NCI-H128 (cell line): ENCODE data around the gene C4orf50.

Source experiments
- DNase-seq: peaks from one replicate; lab custom pipeline; 2025; ENCODE audit not compliant: unreplicated experiment; lab: John Stamatoyannopoulos, UW

The C4orf50 gene

DNA sequence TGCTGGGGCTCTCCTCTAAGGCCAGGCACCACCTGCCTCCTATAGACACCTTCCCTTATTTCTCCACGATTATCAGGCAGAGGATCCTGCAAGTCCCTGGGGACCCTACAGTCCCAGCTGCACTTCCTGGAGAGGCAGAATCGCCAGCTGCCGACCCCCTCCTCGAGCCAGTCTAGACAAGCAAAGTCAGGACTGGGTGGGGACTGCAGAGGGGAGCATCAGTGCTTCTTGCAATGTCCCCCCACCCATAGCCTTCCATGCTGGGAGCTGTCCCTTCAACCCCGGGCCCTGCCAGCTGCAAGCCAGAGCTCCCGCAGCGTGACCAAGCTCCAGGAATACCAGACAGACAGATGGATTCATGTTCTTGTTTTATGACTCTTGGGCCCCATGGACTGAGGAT, 124.0 kb downstream of the C4orf50 start:
- DNase-seq: no peak

DNA sequence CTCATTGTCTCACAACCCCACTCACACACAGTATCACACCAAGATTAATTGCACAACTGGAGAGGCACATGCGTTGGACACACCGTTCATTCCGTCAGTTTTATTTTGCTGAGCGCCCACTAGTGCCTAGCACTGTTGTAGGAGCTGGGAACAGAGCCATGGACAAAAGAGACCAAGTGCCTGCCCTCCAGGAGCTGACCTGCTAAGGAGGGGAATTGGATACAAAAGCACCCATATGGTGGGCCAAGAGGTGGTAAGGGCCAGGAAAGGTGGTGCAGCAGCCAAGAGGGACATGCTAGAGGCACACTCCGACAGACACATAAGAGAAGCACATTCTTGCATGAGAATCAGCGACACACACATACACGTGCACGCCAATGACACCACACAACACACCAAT, 124.6 kb downstream of the C4orf50 start:
- DNase-seq: no peak

DNA sequence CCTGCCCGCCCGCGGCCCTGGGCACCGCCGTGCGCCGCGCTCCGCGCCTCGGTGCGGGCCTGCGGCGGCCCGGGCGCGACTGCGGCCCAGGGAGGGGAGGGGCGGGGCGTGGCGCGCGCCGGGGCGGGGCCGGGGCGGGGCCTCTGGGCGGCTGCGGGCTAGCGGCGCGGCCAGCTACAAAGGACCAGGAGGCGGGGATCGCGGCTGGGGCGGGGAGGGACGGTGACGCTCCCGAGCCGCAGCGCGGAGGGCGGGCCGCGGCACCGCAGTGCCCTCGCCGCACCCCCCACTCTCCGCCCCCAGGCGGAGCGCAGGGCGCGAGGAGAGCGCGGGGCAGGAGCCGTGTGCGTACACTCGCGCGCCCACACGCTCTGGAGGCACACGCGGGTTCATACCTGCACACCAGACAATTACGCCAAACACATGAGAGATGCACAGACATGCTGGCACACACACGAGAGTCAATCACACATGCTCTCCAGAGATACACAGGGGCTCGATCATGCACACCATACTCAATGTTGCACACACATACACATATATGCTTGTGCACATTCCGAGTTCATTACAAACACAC, 125.1 kb downstream of the C4orf50 start, which contains the start of gene CRMP1:
TSS of gene CRMP1 (minus strand) at position 83 of the 577 bp plus-strand sequence. CDS start 117 bp downstream, outside the sequence.
- peak; percentile 11 for DNase-seq

DNA sequence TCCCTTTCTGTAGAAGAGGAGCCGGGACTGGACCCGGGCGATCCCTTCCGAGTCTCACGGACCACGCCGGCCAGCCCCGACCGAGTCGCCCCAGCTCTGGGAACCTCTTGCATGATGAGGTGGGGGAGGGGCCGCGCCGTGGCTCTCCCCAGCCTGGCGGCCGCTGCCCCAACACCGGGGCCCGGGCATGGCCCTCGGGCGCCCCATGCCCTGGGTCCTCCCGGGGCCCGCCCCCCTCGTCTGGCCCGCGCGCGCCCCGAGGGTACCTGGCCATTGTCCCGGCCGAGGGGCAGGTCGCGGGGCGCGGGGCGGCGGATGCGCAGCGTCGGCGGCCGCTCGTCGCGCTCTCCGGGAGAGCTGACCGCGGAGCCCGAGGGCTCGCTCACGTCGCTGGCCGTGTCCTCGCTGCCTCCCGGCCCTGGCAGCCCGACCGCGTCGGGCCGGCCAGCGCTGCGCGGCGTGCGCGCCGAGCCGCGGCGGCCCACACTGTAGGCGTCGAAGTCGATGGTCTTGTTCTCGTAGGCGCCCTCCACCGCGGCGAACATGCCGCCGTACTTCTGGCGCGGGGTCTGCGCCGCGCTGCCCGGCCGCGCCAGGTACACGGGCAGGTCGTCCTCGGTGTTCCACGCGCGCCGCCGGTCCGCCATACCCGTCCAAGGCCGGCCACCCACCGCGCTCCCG, 125.8 kb downstream of the C4orf50 start:
- DNase-seq: no peak

DNA sequence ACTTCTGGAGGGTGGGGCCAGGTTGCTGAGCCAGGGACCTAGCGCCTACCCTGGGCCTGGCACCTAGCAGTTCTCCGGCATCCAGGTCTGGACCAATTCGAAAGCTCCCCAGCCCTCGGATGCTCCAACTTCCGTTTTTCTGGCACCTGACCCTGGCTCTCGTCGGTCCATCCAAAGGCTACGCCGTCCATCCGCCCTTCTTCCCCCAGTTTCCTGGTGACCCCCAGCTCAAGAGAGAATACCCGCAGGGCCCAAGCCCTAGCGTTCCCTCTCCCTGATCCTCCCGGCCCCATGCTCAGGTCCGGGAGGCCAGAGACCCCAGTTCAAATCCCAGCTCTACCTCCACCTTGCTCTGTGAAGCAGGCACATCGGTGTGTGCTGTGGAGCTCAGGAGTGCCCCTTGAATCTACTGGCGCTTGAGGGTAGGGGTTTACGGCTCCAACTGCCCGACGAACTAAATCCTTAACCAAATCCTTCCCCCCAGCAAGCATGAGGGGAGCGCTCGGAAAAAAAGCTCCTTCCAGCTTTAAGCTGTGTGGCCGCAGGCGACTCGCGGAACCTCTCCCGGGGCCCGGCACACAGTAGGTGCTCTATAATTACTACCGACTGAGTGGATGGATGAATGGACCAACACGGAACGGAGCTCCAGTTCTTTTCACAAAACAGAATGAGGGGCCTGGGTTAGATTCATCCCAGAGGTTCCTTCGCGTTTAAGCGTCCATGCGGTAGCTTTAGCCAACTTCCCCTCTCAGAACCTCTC, 126.5 kb downstream of the C4orf50 start:
- DNase-seq: no peak

DNA sequence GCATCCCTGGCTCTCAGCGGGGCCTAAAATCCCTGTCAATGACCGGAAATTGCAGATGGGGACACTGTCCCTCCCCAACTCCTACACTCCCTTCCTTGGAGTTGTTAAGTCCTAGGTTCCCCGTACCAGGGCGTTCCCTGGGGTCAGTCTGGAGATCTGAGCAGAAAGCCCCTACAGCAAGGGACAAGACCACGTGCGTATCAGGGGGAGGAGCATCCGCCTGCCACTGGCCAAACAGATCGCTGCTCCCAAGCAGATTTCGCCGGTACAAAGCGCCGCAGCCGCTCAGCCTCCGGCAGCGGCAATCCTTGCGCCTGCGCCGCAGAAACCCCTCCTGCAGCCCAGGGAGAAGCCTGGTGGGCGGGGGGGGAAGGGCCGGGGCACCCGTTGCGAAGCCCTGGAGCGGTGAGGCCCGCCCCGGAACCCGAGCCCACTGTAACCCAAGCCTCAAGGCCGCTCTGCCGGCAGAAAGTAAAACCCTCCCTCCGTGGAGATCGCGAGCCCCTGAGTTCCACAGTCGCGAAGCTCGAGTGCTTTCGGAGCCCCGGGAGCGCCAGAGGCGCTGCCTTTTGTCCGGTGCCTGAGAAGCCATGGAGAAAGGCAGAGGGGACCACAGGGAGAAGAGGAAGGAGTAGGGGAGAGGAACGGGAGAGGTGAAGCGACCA, 128.0 kb downstream of the C4orf50 start:
- DNase-seq: peak; percentile 41

DNA sequence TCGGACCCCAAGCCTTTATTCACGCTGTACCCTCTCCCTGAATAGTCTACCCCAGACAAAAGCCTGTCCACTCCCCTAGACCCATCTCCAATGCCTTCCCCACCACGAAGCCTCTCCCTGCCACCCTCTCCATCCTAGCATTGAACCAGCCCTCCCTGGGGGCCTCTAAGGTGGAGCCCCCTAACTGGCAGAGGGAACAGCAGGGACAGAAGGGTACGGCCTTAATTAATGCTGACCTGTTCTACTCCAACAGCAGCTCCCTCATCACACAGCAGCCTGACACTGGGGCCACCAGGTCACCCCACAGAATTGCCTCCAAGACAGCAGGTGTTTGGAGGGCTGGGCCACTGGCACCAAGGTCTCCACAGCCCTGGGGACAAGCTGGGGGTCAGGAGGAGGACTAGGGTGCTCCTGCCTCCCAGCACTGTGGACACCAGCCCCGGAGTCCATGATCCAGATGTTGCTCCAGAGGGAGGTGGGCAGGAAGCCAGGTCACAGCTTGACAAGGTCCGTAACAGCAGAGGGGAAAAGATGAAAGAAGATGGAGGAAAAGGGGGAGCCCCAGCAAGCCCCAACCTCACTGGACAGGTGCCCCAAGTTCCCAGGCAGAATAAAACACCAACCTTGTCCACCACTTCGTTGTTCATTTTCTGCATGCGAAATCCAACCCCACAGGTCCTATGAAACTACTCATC, 129.1 kb downstream of the C4orf50 start:
- DNase-seq: no peak

DNA sequence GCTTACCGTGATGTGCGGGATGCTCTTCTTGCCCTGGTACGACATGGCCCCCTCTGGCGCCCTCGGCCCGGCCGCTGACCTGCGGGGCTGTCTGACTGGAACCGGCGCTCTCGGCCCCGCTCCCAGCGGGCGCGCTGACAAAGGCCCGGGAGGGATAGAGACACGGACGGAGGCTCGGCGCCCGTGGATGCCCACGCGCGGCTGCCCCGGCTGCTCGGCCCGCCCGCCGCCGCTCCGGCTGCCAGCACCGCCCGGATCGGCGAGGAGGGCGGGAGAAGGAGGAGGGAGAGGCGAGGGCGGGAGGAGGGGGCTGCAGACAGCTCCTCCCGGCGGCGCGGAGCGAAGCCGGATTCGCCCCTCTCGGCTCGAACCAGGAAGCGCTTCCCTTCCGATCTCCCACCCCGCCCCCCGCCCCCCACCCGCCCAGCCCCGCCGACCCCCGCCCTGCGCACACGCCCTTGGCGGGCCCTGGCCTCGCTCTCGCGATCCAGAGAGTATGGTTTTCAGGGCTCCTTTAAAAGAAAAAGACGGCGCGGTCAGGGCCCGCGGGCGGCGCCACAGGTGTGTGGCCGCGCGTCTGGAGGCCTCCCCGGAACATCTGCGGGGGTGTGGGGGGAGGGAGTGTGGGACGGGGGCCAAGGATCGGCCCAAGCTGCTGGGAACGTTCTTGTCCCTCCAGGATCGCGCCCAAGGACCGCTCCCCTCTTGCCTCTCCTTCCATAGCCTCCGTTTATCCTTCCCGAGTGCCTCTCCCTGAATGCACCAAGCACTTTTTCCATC, 129.8 kb downstream of the C4orf50 start:
- peak; percentile 26 for DNase-seq

DNA sequence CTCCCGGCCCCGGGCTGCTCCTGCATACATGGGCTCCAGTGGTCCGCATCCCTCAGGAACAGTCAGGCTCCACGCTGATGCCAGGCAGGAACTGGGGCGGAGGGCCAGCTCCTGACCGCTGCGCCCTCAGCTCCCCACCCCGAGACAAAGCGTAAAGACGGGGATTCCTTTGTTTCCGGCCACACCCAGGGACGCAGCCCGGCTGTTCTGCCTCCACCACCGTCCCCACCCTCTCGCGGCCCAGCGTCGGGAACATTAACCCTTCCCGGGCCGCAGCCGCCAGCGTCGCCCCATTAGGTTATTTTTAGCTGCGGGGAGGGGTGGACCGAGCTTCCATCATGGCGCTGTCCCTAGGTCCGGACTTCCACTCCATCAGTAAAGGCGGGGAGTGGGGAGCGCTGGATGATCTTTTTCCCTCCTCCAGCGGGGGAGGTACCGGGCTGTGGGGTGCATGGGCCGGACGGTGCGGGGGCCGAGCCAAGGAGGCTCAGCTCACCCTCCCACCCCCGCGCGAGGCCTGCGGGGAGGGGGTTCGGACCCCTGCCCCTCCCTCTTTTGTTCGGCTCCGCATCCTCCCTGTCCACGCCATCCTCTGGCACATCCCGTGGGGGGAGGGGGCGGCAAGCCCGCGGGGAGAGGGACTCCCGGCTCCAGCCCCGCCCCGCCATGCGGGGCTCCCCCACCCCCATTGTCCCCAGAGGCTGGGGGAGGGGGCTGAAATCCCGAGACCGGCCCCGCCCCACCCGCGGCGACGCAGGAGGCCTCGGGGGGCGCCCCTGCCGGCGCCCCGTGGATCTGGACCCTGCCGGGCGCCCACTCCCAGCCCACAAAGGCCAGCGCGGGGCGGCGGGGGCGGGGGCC, 130.6 kb downstream of the C4orf50 start:
- no peak for DNase-seq

DNA sequence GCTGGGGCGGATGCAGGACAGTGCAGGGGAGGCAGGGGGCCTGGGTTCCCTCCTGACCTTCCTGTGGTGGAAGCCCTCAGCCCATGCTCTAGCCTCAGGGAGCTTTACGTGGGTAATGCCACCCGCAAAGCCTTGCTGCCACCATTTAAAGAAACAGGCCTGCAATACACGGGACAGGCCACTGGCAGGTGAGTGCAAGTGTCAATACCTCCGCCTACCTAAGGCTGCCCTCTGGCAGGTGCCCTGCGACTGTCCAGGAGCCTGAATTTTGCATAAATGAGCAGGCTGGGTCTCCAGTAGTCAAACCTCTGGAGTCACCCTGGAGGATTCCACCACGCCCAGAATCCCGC, 131.2 kb downstream of the C4orf50 start:
- no peak for DNase-seq

DNA sequence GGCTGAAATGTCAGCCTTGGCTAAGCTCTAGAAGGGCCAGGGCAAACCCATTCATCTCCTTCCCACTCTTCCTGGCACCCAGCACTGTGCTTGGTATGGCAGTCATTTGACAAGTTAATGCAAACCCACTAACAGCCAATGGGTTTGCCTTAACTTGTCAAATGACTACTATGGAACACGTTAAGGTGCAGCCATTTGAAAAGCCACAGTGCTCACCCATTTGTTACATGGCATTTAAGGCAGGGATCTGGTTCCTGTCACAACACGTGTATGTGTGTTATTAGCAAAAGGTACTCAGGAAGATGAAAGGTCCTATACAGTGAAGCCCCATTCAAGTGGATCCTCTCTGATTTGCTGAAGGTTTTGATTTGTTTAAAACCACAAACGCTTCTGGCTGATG, 132.5 kb downstream of the C4orf50 start:
- DNase-seq: no peak

DNA sequence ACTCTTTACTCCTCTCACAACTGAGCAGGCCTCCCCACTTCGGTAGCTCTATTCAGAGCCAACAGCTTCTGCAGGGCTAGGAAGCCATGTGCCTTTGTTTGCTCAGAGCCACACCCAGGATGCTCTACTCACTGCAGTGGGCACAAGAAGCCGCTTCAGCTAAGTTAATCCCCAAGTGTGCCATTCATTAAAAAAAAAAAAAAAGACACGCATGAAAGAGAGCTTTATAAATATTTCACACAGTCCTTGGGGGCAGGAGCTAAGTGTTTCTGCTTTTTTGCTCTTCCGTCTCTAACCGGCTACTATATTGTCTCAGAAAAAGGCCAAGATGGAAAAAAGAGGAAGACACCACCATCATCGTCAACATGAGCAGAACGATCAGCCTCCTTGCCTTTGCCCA, 133.4 kb downstream of the C4orf50 start:
- DNase-seq: no peak

DNA sequence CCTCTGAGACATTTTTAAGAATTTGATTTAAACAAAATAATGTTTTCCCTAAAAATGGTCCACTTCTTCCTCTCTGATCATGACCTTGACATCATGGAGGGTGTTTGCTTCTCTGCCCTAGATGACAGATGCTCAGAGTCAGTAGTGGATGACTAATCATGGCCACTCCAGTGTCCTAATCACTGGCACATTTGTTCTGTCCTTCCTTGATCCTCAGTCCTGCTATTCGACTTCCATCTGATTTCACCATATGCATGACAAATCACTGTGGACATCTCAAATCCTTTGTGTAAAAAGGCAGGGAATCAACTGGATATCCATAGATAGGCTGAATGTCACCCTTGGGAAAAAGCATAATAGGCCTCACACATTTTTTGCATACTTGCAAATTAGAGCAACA, 134.3 kb downstream of the C4orf50 start:
- DNase-seq: no peak

DNA sequence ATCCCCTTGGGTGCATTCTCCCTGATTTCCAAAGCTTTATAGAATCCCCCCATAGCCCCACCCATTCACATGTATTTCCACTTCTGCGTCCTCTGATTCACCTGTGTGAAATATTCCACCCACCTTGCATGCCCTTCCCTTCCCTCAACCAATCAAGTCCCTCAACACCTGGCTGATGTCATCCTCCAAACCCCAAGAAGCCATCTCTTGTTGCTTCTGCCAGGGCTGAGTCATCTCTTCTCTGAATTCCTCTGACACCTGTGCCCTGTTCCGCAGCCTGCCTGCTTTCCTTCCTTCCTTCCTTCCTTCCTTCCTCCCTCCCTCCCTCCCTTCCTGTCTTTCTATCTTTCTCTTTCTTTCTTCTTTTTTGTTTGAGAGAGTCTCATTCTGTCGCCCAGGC, 135.3 kb downstream of the C4orf50 start:
- DNase-seq: no peak

DNA sequence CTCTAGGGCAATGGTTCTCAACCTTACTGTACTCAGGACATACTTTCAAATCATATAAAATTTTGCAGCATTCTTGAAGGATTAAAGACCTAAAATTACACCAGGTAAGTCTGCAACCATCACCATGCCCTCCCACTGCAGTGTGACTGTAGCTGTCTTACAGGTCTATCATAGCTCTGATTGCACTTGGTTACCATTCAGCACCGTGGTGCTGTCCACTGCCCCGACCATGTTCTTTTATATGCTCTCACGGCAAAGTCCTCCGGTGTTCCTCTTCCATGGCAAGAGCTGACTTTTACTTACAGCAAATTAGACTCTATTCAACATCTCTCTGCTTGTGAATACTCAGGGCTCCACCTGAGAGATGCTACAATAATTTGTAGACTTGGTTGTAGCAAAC, 136.9 kb downstream of the C4orf50 start:
- no peak for DNase-seq

DNA sequence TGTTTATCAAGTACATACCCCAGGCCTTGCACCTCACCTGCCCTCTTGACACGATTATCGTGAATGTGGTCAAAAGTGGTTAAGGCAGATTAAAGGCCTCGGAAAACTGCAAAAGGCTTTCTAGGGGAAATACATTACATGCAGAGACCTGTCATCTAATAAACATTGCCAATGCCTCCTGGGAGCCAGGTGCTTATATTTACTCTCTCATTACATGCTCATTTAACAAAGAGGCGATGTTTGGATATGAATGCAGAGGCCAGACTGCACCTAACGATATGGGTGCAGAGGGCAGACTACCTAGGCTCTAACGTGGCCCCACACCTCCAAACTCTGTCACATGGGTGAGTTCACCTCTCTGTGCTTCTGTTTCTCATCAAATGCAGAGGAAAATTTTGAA, 139.9 kb downstream of the C4orf50 start:
- no peak for DNase-seq

DNA sequence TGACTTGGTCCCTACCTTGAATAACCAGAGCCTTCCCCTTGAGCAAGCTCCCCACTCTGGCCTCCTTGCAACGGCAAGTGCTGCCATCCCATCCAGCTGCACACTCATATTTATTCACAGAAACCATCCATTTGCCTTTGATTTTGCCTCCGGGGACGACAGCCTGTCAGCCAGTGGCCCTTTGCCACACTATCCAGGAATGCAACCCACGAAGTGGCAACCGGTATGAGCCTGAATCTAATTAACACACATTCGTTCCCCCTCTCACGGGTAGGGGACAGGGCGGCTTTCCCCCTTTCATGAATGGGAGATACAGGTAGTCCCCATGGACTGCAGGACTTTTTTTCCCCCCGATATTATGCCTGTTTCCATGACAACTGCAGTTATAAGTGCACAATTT, 140.8 kb downstream of the C4orf50 start:
- DNase-seq: no peak

DNA sequence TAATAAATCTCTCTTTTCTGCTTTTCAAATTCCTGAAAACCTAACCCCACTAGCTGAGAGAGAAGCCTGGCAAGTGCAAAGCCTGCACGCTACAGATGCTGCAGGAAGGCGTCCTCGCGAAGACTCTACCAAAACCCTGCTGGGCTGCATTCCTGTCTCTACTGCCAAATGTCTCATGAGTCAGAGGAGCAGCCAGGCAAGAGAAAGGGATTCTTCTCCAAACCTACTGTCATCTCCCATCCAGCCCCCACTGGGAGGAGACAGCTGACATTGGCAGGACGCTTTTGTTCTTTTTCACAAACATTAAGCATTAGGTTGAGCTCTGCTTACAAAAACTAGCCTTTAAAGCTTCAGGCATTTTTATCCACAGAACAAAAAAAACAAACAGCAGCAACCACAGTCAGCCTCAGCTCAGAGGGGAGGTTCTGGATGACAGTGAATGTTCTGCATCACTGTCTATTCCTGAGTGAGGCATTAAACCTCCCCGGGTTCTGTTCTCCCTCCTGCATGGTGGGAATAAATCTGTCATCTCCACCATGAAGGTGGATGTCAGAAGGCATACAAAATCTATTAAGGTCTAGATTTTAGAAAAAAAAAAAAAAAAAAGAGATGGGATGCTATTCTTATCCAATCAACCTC, 143.3 kb downstream of the C4orf50 start:
- no peak for DNase-seq

DNA sequence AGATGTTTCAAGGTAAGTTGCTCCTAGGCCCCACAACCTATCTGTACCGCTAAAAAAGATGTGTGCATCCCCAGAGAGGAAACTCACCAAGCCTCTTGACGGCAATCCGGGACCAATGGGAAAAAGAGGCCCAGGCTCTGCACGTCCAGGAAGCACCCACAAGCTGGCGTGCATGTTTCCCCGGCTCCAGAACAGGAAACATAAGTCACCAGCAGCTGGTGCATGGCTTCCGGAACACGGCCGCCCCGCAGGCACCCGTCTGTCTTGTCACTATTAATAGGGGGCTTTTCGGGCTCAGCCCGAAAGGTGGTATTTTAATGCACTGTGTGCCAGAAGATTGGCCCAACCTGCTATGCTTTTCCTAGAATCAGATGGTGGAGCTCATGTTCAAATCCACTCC, 147.5 kb downstream of the C4orf50 start:
- DNase-seq: no peak
